Panc1 (cell line): ENCODE measurements around the gene SGMS1.
"Not testable (repeated sequence)": the region's sequence is repeated elsewhere in the genome, so short reads cannot be mapped to it uniquely, and the experiment has no call there.

Source experiments
- CTCF ChIP-seq: fragments of 450-650 bp; IDR thresholded peaks from 2 replicates; pipeline ENCODE4 v1.5.1; 2017; ENCODE audit warnings: mild to moderate bottlenecking
- REST ChIP-seq, 2 experiments: IDR thresholded peaks; 2 replicates each; pipeline ENCODE4 v1.6.1; 2011 to 2012; ENCODE audit warnings: low read depth in 2 of 2, control low read depth in 1 of 2, low read length in 1 of 2, mild to moderate bottlenecking in 1 of 2, moderate library complexity in 1 of 2; ENCODE audit not compliant: insufficient read depth in 1 of 2
- SIN3A ChIP-seq: IDR thresholded peaks from 2 replicates; pipeline ENCODE4 v1.6.1; 2012; ENCODE audit warnings: low read depth, mild to moderate bottlenecking, low read length, moderate library complexity, borderline replicate concordance; ENCODE audit not compliant: insufficient read depth
- TCF7L2 ChIP-seq: IDR thresholded peaks from 2 replicates; pipeline ENCODE4 v1.6.1; 2011; ENCODE audit warnings: mild to moderate bottlenecking, low read depth, low read length, inconsistent platforms

GRCh38 chr10:50568750-50569149 lies 55.0 kb downstream of the SGMS1 start:
- TF ChIP-seq CTCF; TCF7L2; SIN3A; REST (IDR thresholded peaks at IDR 0.05; ENCODE audit: insufficient read depth in 1 of 2, low read depth in 2 of 2, low read length in 1 of 2): not testable (repeated sequence)
